Measurements from ENCODE around the gene MFNG.

The MFNG gene

GRCh38 chr22:37508431-37508992 is 22.3 kb upstream of the MFNG start:
- Histone ChIP-seq H3K36me3 (peaks cover 25% of the 10 kb centered on the region), H3K4me3 (ENCODE audit: low read depth, low read length) (no peak overlapping the region), H3K27ac (peak overlapping the region; percentile 71), H3K27me3 (ENCODE audit: insufficient read depth, low read depth, severe bottlenecking) (no peaks in the 10 kb centered on the region), H3K9me3 (ENCODE audit: severe bottlenecking) (no peaks in the 10 kb centered on the region)
- DNase-seq = peak; percentile 80
- peak; percentile 63 for TF ChIP-seq CTCF (IDR thresholded peaks at IDR 0.05; ENCODE audit: low read depth, low read length)

GRCh38 chr22:37507731-37508130 is 21.5 kb upstream of the MFNG start:
- Histone ChIP-seq H3K4me3 (ENCODE audit: low read depth, low read length) (no peak overlapping the region), H3K36me3 (peaks cover 25% of the 10 kb centered on the region), H3K27ac (no peak overlapping the region), H3K9me3 (ENCODE audit: severe bottlenecking) (no peaks in the 10 kb centered on the region), H3K27me3 (ENCODE audit: insufficient read depth, low read depth, severe bottlenecking) (no peaks in the 10 kb centered on the region)
- no peak for DNase-seq
- no peak for TF ChIP-seq CTCF (IDR thresholded peaks at IDR 0.05; ENCODE audit: low read depth, low read length)

GRCh38 chr22:37505989-37506388 is 19.8 kb upstream of the MFNG start:
- no peaks in the 10 kb centered on the region for H3K27me3 ChIP-seq (ENCODE audit: insufficient read depth, low read depth, severe bottlenecking)

GRCh38 chr22:37505565-37505964 is 19.4 kb upstream of the MFNG start:
- TF ChIP-seq CTCF (IDR thresholded peaks at IDR 0.05; ENCODE audit: low read depth, low read length) = no peak
- Histone ChIP-seq H3K27ac (no peak overlapping the region), H3K9me3 (ENCODE audit: severe bottlenecking) (no peaks in the 10 kb centered on the region), H3K36me3 (peaks cover 25% of the 10 kb centered on the region), H3K4me3 (ENCODE audit: low read depth, low read length) (no peak overlapping the region), H3K27me3 (ENCODE audit: insufficient read depth, low read depth, severe bottlenecking) (no peaks in the 10 kb centered on the region)
- no peak for DNase-seq

More at GRCh38 chr22:37505989-37506388, 19.8 kb upstream of the MFNG start:
- no peak for DNase-seq
- no peak overlapping the region for H3K4me3 ChIP-seq (ENCODE audit: low read depth, low read length)
- no peaks in the 10 kb centered on the region for H3K9me3 ChIP-seq (ENCODE audit: severe bottlenecking)
- peaks cover 25% of the 10 kb centered on the region for H3K36me3 ChIP-seq
- no peak for TF ChIP-seq CTCF (IDR thresholded peaks at IDR 0.05; ENCODE audit: low read depth, low read length)
- no peak overlapping the region for H3K27ac ChIP-seq

GRCh38 chr22:37504964-37505363 is 18.8 kb upstream of the MFNG start:
- no peak for DNase-seq
- H3K9me3 ChIP-seq (ENCODE audit: severe bottlenecking) = no peaks in the 10 kb centered on the region
- peaks cover 25% of the 10 kb centered on the region for H3K36me3 ChIP-seq
- H3K27me3 ChIP-seq (ENCODE audit: insufficient read depth, low read depth, severe bottlenecking) = no peaks in the 10 kb centered on the region
- no peak overlapping the region for H3K4me3 ChIP-seq (ENCODE audit: low read depth, low read length)
- TF ChIP-seq CTCF (IDR thresholded peaks at IDR 0.05; ENCODE audit: low read depth, low read length) = no peak
- H3K27ac ChIP-seq = no peak overlapping the region

GRCh38 chr22:37503850-37504249 is 17.7 kb upstream of the MFNG start:
- Histone ChIP-seq H3K9me3 (ENCODE audit: severe bottlenecking) (no peaks in the 10 kb centered on the region), H3K27me3 (ENCODE audit: insufficient read depth, low read depth, severe bottlenecking) (no peaks in the 10 kb centered on the region), H3K36me3 (peaks cover 25% of the 10 kb centered on the region), H3K27ac (no peak overlapping the region), H3K4me3 (ENCODE audit: low read depth, low read length) (no peak overlapping the region)
- peak; percentile 37 for DNase-seq
- no peak for TF ChIP-seq CTCF (IDR thresholded peaks at IDR 0.05; ENCODE audit: low read depth, low read length)

All from WERI-Rb-1 (cell line).